HFFc6 (cell line): ENCODE data around the gene RAB44. TPM values are rescaled to one million over a fixed set of nuclear protein-coding genes. Genes with fewer than 3 reads are reported as not detected.
A peak's percentile ranks its signal among the peaks of the same experiment; 100 is the strongest.

ENCODE experiments used
- DNase-seq: peaks from one replicate; pipeline ENCODE4 v3.0.0-alpha.2; 2018
- H3K27ac Mint-ChIP-seq: 2 replicates; pipeline ENCODE4 v1.8.0; 2020; ENCODE audit warnings: mild to moderate bottlenecking, mixed read lengths
- H3K27me3 Mint-ChIP-seq: 2 replicates; pipeline ENCODE4 v1.8.0; 2021; ENCODE audit warnings: mild to moderate bottlenecking, moderate library complexity, mixed read lengths; ENCODE audit not compliant: insufficient read depth
- H3K36me3 Mint-ChIP-seq: 2 replicates; pipeline ENCODE4 v1.8.0; 2021; ENCODE audit warnings: low read depth, mixed read lengths
- H3K4me1 Mint-ChIP-seq: 2 replicates; pipeline ENCODE4 v1.8.0; 2020; ENCODE audit warnings: low read depth, mixed read lengths
- H3K4me3 Mint-ChIP-seq: 2 replicates; pipeline ENCODE4 v1.8.0; 2020; ENCODE audit warnings: mild to moderate bottlenecking, moderate library complexity, mixed read lengths
- H3K9me3 Mint-ChIP-seq: 2 replicates; pipeline ENCODE4 v1.8.0; 2020; ENCODE audit warnings: mild to moderate bottlenecking, mixed read lengths
- CTCF ChIP-seq: fragments of 200-600 bp; sonication (generic); IDR thresholded peaks from 2 replicates; pipeline ENCODE4 v1.5.0; 2021; ENCODE audit warnings: antibody characterized with exemption, mild to moderate bottlenecking
- total RNA-seq, 6 experiments: library from RNA; stranded (reverse); fragmentation: NEBNext Ultra II Directional; extraction: Animal tissue kit (Norgen Biotek cat#: 25700); gene quantifications; 2 replicates in 1 of 6; 3 replicates in 5 of 6; pipeline ENCODE4 v1.2.3, GENCODE V29; 2021

Gene RAB44
- total RNA-seq, 6 experiments from 2014 or later = 0.26 to 0.45 TPM; not detected in 4

DNA sequence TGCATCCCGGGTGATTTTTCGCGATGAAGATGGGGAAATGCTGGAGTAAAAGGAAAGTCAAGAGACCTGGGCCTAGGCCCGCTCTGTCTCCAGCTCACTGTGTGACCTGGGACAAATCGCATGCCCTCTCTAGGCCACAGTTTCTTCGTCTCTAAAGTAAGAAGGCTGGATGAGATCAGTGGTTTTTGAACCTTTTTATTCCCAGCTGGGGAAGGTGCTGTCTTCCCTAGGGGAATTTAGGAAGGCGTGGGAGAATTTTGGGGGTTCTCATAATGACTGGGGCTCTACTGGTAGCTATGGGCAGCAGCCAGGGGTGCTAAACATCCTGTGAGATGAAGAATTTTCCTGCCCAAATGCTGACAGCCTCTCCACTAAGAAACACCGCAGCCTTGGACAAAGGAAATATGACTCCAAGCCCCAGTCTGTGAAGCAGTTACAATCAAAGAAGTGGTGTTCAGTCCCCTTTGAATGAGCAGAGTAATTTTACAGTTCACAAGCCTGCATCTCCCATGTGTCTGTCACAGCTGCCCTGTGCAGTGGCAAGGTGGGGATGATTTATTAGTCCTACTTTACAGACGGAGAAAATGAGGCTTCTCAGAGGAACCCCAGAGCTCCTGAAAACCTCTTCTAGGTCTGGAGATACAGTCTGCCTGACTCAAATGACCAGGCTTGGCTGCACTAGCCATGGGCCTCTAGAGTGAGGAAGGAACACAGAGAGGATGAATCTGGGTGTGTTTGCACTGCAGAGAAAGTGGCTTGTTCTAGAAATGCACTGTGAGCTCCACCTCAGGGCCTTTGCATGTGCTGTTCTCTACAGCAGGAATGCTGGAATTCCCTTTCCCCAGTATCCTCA, 57.2 kb downstream of the RAB44 start:
- no peak overlapping the region for H3K4me3 Mint-ChIP-seq
- no peak for TF ChIP-seq CTCF
- H3K36me3 Mint-ChIP-seq = no peaks in the 10 kb centered on the region
- H3K9me3 Mint-ChIP-seq = no peaks in the 10 kb centered on the region
- H3K27me3 Mint-ChIP-seq = peaks cover 15% of the 10 kb centered on the region
- peaks cover 78% of the 10 kb centered on the region for H3K4me1 Mint-ChIP-seq
- DNase-seq = no peak
- H3K27ac Mint-ChIP-seq = peak overlapping the region; percentile 47; the same call in 1 of the 2 replicates

DNA sequence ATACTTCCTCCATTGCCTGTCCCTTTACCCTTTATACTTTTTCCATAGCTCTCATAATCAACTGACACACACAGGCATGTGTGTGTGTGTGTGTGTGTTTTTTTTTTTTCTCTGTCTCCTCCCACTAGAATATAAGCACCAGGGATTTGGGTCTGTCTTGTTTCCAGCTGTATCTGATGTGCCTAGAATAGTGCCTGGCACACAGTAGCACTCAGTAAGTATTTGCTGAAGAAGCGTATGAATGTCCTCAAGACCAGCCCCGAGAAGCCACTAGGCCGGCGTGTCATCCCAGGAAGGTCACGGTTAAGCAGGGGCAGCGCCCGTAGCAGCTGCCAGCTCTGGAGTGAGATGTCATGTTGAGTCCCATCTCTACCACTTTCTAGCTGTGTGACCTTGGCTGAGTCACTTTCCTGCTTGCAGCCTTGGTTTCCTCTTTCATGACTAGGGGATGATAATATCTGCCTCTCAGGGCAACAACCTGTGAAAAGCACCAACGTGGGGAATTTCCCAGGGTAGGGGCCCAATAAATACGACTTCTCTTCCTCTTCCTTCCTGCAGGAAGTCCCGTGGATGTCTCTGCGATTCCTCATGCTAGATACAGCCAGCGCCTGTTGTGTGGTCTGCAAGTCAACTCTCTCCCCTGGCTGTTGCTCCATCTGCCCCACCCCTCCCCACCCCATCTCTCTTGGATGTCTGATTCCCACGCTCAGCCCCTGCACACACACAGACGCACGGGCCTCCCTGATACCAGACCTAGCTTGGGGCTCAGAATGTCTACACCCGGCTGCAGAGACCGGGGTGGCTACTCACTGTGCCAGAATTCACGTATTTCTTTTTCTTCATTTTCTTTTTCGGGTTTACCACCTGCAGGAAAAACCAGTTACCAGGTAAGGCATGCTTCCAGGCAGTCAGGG, 58.1 kb downstream of the RAB44 start:
- TF ChIP-seq CTCF = no peak
- H3K36me3 Mint-ChIP-seq = no peaks in the 10 kb centered on the region
- peaks cover 15% of the 10 kb centered on the region for H3K27me3 Mint-ChIP-seq
- H3K4me3 Mint-ChIP-seq = 0 out of 2 replicates have a peak overlapping the region, but pooled peaks have one; percentile 22
- DNase-seq = peak; percentile 70
- H3K4me1 Mint-ChIP-seq = peaks cover 72% of the 10 kb centered on the region
- peak overlapping the region; percentile 47 for H3K27ac Mint-ChIP-seq
- H3K9me3 Mint-ChIP-seq = no peaks in the 10 kb centered on the region

DNA sequence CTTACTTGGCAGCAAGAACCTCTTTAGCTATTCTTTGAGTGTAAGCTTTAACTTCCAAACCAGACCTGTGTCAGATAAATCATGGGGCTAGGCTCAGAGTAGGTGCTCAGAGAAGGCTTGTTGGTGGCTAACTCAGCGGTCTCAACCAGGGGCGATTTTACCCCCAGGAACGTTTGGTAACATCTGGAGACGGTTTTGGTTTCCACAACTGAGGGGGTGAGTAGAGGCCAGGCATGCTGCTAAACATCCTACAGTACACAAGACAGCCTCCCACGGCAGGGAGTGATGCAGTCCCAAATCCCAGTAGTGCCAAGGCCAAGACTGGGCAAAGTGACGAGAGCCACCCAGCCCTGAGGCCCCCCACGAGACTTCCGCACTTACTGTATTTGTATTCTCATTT, 59.2 kb downstream of the RAB44 start:
- Mint-ChIP-seq H3K9me3 (no peaks in the 10 kb centered on the region), H3K4me3 (no peak overlapping the region), H3K27ac (no peak overlapping the region), H3K4me1 (peaks cover 62% of the 10 kb centered on the region), H3K27me3 (peaks cover 18% of the 10 kb centered on the region), H3K36me3 (no peaks in the 10 kb centered on the region)
- no peak for TF ChIP-seq CTCF
- no peak for DNase-seq

GRCh38 chr6:36757206-36757605, 59.6 kb downstream of the RAB44 start:
- H3K27me3 Mint-ChIP-seq = peaks cover 18% of the 10 kb centered on the region
- no peaks in the 10 kb centered on the region for H3K9me3 Mint-ChIP-seq
- H3K36me3 Mint-ChIP-seq = no peaks in the 10 kb centered on the region
- H3K4me3 Mint-ChIP-seq = no peak overlapping the region
- no peak for TF ChIP-seq CTCF
- peaks cover 58% of the 10 kb centered on the region for H3K4me1 Mint-ChIP-seq
- DNase-seq = no peak
- H3K27ac Mint-ChIP-seq = no peak overlapping the region

- H3K27ac Mint-ChIP-seq = no peak overlapping the region
- H3K36me3 Mint-ChIP-seq = no peaks in the 10 kb centered on the region
- no peak overlapping the region for H3K4me3 Mint-ChIP-seq
- H3K4me1 Mint-ChIP-seq = peaks cover 51% of the 10 kb centered on the region
- TF ChIP-seq CTCF = no peak
- H3K27me3 Mint-ChIP-seq = peaks cover 18% of the 10 kb centered on the region
- no peak for DNase-seq
- H3K9me3 Mint-ChIP-seq = no peaks in the 10 kb centered on the region
Observed at GRCh38 chr6:36757943-36758508, 60.4 kb downstream of the RAB44 start.
